Suprapubic skin (tissue), 4 donors: ENCODE measurements around the gene VASP.

Experiments used
- EP300 ChIP-seq: sonication (generic); formaldehyde crosslinking; IDR thresholded peaks from one replicate; pipeline ENCODE4 v1.6.1; 2017; ENCODE audit warnings: antibody characterized with exemption
- POLR2A ChIP-seq, 2 donors: fragments of 450-650 bp; IDR thresholded peaks; one replicate each; pipeline ENCODE4 v1.6.1; 2017; ENCODE audit warnings: antibody characterized with exemption in 2 of 2, mild to moderate bottlenecking in 2 of 2, moderate library complexity in 2 of 2
- POLR2AphosphoS5 ChIP-seq, 3 donors: sonication (generic); formaldehyde crosslinking; IDR thresholded peaks; one replicate each; pipeline ENCODE4 v1.6.1; 2017; ENCODE audit warnings: antibody characterized with exemption in 3 of 3
- TF ChIP-seq, protein P1 (sequence below), 2 donors: fragments of 200-600 bp in 1 of 2; fragments of 450-650 bp in 1 of 2; sonication (generic) in 1 of 2; IDR thresholded peaks; one replicate each; pipeline ENCODE4 v1.5.1; 2016 to 2019; ENCODE audit warnings: antibody characterized with exemption in 2 of 2, mild to moderate bottlenecking in 1 of 2, moderate library complexity in 1 of 2

DNA sequence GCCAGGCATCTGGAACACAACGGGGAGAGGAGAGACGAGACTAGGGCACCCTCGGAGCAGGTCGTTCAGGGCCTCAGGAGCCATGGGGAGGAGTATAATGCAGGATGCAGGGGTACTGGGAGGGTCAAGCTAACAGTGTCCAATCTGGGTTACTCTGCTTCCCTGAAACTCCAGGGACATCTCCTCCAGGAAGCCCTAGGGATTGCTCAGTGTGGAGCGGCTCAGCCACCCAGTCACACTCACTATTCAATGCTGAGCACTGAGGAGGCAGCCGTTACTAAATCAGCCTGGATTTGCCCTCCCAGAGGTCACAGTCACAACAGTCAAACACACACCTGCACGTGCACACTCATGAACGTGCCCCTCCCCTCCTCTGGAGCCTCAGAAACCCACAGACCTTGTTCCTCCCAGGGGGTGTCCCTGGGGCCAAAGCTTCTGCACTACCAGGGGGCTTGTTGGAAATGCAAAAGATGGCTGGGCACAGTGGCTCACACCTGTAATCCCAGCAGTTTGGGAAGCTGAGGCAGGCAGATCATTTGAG is 46.4 kb upstream of the VASP start:
- TF ChIP-seq, protein P1, sequence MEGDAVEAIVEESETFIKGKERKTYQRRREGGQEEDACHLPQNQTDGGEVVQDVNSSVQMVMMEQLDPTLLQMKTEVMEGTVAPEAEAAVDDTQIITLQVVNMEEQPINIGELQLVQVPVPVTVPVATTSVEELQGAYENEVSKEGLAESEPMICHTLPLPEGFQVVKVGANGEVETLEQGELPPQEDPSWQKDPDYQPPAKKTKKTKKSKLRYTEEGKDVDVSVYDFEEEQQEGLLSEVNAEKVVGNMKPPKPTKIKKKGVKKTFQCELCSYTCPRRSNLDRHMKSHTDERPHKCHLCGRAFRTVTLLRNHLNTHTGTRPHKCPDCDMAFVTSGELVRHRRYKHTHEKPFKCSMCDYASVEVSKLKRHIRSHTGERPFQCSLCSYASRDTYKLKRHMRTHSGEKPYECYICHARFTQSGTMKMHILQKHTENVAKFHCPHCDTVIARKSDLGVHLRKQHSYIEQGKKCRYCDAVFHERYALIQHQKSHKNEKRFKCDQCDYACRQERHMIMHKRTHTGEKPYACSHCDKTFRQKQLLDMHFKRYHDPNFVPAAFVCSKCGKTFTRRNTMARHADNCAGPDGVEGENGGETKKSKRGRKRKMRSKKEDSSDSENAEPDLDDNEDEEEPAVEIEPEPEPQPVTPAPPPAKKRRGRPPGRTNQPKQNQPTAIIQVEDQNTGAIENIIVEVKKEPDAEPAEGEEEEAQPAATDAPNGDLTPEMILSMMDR (IDR thresholded peaks at IDR 0.05) = no peak
- TF ChIP-seq POLR2A (IDR thresholded peaks at IDR 0.05) (no peak), EP300 (no peak), POLR2AphosphoS5 (IDR thresholded peaks at IDR 0.05) (no peak)
